Osteoblast (primary cell): ENCODE data around the gene TPSD1. TPM values are rescaled to one million over a fixed set of nuclear protein-coding genes. Genes with fewer than 3 reads are reported as not detected.

Source experiments
- DNase-seq: peaks from one replicate; pipeline ENCODE4 v3.0.0; 2011; ENCODE audit warnings: low spot score, mixed read lengths; ENCODE audit not compliant: insufficient read length; ENCODE audit errors: missing footprints
- H2AFZ ChIP-seq: 2 replicates; pipeline ENCODE4 v1.6.0; 2011; ENCODE audit warnings: mild to moderate bottlenecking, low read length
- H3K27ac ChIP-seq: 2 replicates; pipeline ENCODE4 v1.5.1; 2011; ENCODE audit warnings: mild to moderate bottlenecking, low read depth, low read length, moderate library complexity
- H3K27me3 ChIP-seq: 2 replicates; pipeline ENCODE4 v1.6.0; 2012; ENCODE audit warnings: mild to moderate bottlenecking, control low read depth, inconsistent platforms, low read length, moderate library complexity; ENCODE audit not compliant: insufficient read depth
- H3K36me3 ChIP-seq: 2 replicates; pipeline ENCODE4 v1.5.1; 2011; ENCODE audit warnings: mild to moderate bottlenecking, low read length, control low read depth, moderate library complexity; ENCODE audit not compliant: insufficient read depth
- H3K4me1 ChIP-seq: 2 replicates; pipeline ENCODE4 v1.5.1; 2011; ENCODE audit warnings: mild to moderate bottlenecking, low read length, control low read depth, moderate library complexity; ENCODE audit not compliant: insufficient read depth
- H3K4me2 ChIP-seq: 2 replicates; pipeline ENCODE4 v1.6.0; 2011; ENCODE audit warnings: mild to moderate bottlenecking, low read length; ENCODE audit not compliant: insufficient read depth
- H3K4me3 ChIP-seq: fragments of 200-600 bp; sonication (generic); 3 replicates; pipeline ENCODE4 v1.5.1; 2012; ENCODE audit warnings: mild to moderate bottlenecking, low read length, inconsistent platforms; ENCODE audit not compliant: insufficient read depth
- H3K79me2 ChIP-seq: 2 replicates; pipeline ENCODE4 v1.6.0; 2012; ENCODE audit warnings: mild to moderate bottlenecking, low read length, control low read depth, inconsistent platforms; ENCODE audit not compliant: insufficient read depth
- H3K9me3 ChIP-seq: 2 replicates; pipeline ENCODE4 v1.5.1; 2011; ENCODE audit warnings: low read depth, low read length, control low read depth
- H4K20me1 ChIP-seq: 2 replicates; pipeline ENCODE4 v1.6.0; 2012; ENCODE audit warnings: mild to moderate bottlenecking, low read length, control low read depth; ENCODE audit not compliant: insufficient read depth
- total RNA-seq: library from RNA; depleted of rRNA; stranded (reverse); fragments of >200 nt; gene quantifications from 2 replicates; pipeline ENCODE4 v1.2.3, GENCODE V29; 2012
- TF ChIP-seq, protein P1 (sequence below): IDR thresholded peaks from 2 replicates; pipeline ENCODE4 v1.5.1; 2011; ENCODE audit warnings: mild to moderate bottlenecking, low read depth, low read length, moderate library complexity; ENCODE audit errors: extremely low read depth

Gene TPSD1
- total RNA-seq, 1 donor, result not detected

DNA sequence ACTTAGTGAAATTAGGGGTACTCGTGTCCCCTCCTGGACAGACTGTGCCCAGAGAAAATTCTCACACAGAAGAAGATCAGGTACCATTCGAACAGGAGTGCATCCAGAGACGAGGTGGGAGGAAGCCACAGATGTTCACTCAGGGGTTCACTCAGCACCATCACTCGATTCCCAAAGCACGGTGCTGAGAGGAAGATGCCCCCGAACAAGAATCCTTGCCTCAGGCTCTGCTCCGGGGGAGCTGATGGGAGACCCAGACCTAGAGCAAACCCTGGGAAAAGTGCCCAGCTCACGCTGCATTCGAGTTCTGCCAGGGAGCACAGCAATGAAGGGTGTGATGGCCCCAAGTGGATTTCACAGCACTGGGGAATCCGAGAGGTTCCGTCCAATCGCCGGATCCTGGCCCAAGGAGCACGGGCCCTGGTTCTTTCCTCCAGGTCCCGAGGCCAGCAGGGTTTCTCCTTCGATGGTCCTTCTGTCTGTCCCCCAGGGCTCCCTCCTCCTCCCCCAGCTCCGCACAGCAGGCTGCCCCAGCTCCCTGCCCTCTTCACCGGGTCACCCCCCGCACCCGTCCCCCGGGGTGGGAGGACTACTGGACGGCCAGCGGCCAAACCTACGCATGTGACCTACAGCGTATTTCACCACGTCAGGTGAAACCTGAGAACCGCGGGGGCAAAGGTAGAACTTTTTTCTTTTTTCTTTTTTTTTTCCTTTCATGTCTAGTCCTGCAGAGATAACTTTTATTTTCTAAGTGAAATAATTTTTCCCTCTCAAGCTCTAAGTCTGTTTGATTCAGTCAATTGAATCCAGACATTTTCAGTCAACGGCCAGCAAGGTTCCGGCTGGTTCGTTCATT is 43.4 kb downstream of the TPSD1 start:
- Histone ChIP-seq H4K20me1 (no peaks in the 10 kb centered on the region), H3K9me3 (no peaks in the 10 kb centered on the region), H3K4me1 (peaks cover 9% of the 10 kb centered on the region), H3K36me3 (no peaks in the 10 kb centered on the region), H3K27ac (no peak overlapping the region), H3K27me3 (peaks cover 21% of the 10 kb centered on the region), H3K79me2 (no peaks in the 10 kb centered on the region), H3K4me3 (no peak overlapping the region), H2AFZ (no peak overlapping the region), H3K4me2 (no peak overlapping the region)
- peak; percentile 47 for DNase-seq
- TF ChIP-seq, protein P1, sequence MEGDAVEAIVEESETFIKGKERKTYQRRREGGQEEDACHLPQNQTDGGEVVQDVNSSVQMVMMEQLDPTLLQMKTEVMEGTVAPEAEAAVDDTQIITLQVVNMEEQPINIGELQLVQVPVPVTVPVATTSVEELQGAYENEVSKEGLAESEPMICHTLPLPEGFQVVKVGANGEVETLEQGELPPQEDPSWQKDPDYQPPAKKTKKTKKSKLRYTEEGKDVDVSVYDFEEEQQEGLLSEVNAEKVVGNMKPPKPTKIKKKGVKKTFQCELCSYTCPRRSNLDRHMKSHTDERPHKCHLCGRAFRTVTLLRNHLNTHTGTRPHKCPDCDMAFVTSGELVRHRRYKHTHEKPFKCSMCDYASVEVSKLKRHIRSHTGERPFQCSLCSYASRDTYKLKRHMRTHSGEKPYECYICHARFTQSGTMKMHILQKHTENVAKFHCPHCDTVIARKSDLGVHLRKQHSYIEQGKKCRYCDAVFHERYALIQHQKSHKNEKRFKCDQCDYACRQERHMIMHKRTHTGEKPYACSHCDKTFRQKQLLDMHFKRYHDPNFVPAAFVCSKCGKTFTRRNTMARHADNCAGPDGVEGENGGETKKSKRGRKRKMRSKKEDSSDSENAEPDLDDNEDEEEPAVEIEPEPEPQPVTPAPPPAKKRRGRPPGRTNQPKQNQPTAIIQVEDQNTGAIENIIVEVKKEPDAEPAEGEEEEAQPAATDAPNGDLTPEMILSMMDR, result no peak

DNA sequence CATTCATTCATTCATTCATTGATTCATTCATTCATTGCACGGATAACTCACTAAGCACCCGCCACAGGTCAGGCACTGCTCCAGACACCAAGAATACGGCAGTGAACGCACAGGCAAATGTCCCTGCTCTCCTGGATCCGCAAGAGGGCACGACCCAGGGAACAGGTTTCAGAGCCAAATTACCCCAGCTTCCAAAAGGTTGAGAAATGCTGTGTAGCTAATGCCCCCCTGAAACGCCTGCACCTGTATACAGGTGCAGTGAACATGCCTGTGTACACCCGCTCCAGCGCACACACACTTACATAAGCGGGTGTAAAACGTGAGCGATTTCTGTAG is 44.0 kb downstream of the TPSD1 start:
- Histone ChIP-seq H3K79me2 (no peaks in the 10 kb centered on the region), H3K27ac (no peak overlapping the region), H3K4me1 (peaks cover 9% of the 10 kb centered on the region), H3K4me3 (no peak overlapping the region), H3K27me3 (peaks cover 21% of the 10 kb centered on the region), H3K9me3 (no peaks in the 10 kb centered on the region), H2AFZ (no peak overlapping the region), H4K20me1 (no peaks in the 10 kb centered on the region), H3K36me3 (no peaks in the 10 kb centered on the region), H3K4me2 (no peak overlapping the region)
- TF ChIP-seq, protein P1, result no peak
- no peak for DNase-seq

DNA sequence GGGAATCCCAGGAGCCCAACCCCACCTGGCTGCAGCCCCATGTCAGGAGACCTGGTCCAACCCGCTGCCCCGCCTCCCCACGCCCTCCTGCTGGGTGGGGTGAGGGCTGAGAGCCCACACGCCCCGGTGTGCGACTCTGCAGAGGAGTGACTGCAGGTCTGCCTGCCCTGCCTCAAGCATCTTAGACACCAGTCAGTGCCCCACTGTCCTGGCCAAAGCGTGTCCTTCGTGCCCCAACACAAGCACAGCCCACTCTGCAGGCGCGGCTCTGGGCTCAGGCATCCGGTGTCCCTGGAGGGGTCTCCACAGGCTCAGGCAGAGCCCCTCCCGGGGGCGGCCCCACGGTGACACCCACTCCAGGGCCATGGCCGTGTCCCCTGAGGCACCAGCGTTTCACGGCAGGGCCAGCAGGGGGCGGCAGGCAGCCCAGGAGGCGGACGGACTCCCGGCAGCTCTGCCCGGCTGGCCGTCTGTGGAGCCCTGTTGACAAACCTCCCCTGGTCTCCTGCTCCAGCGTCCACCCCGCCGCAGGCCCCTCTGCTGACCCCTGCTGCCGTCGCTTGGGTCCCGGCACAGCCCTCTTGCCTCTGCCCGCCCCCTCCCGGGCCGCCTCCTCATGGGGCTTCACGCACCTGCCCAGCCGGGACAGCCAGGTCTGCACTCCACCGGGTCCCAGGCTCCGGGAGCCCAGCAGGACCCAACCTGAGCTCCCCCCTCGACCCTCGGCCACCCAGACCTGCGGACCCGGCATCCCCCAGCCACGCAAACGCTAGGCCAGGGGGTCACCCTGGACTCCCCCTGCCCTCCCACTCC is 45.0 kb downstream of the TPSD1 start:
- Histone ChIP-seq H3K79me2 (no peaks in the 10 kb centered on the region), H3K36me3 (no peaks in the 10 kb centered on the region), H3K4me2 (peak overlapping the region; percentile 54), H3K9me3 (no peaks in the 10 kb centered on the region), H4K20me1 (no peaks in the 10 kb centered on the region), H3K27ac (no peak overlapping the region), H3K27me3 (peaks cover 21% of the 10 kb centered on the region), H2AFZ (peak overlapping the region; percentile 65), H3K4me1 (peaks cover 9% of the 10 kb centered on the region), H3K4me3 (no peak overlapping the region)
- peak; percentile 99 for DNase-seq
- TF ChIP-seq, protein P1, result peak; percentile 68

DNA sequence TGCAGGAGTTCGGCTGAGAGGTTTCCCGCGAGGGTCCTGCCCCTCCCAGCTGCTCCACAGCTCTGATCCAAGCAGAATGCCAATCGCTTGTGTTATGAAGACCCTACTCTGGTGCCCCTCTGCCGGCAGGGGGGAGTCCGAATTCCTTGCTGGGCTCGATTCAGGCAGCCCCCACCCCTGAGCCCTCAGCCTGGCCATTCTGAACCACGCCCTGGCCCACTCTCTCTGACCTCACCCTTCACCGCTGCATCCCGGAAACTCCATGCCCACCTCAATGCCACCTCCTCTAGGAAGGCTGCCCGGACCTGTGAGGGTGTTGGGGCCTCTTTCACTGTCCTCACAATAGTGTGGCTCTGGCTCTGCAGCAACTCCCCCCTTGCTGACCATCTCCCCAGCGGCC is 45.7 kb downstream of the TPSD1 start:
- Histone ChIP-seq H3K4me2 (no peak overlapping the region), H2AFZ (no peak overlapping the region), H3K9me3 (no peaks in the 10 kb centered on the region), H3K27ac (no peak overlapping the region), H4K20me1 (no peaks in the 10 kb centered on the region), H3K4me1 (peaks cover 9% of the 10 kb centered on the region), H3K27me3 (peaks cover 21% of the 10 kb centered on the region), H3K79me2 (no peaks in the 10 kb centered on the region), H3K36me3 (no peaks in the 10 kb centered on the region), H3K4me3 (no peak overlapping the region)
- DNase-seq, result peak; percentile 21
- TF ChIP-seq, protein P1, result no peak
